NB4 (cell line): Measurements from ENCODE around the gene DMRTA1.

ENCODE experiments used
- CTCF ChIP-seq: IDR thresholded peaks from one replicate; pipeline ENCODE4 v1.5.1; 2012; ENCODE audit warnings: low read depth, low read length
- MYC ChIP-seq: IDR thresholded peaks from 2 replicates; pipeline ENCODE4 v1.6.1; 2011; ENCODE audit warnings: low read depth, low read length
- POLR2A ChIP-seq: IDR thresholded peaks from 2 replicates; pipeline ENCODE4 v1.6.1; 2011; ENCODE audit warnings: mild to moderate bottlenecking; ENCODE audit not compliant: insufficient read length; ENCODE audit errors: extremely low read depth
- TF ChIP-seq, protein P1 (sequence below): IDR thresholded peaks from 2 replicates; pipeline ENCODE4 v1.6.1; 2011; ENCODE audit warnings: low read depth, low read length

DNA sequence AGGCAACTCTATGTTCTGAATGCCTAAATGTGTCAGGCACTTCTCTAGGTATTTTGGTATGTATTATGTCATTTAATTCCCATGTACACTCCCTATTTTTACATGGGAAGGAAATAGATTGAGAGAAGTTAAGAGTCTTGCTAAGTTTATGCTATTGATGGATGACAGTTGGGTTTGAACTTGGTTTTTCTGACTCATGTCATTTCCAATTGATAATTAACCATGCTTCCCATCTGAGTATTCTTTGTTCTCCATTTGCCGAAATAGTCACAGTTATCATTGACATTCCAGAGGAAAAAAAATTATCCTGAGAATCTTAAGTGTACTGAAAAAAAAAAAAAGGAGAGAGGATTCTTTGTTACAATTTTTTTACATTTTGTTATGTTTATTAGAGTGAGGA is 23.1 kb upstream of the DMRTA1 start:
- no peak for TF ChIP-seq MYC
- no peak for TF ChIP-seq POLR2A
- no peak for TF ChIP-seq CTCF
- TF ChIP-seq, protein P1, sequence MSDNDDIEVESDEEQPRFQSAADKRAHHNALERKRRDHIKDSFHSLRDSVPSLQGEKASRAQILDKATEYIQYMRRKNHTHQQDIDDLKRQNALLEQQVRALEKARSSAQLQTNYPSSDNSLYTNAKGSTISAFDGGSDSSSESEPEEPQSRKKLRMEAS: no peak
